ENCODE data around the gene DIPK2B. TPM values are rescaled to one million over a fixed set of nuclear protein-coding genes. Genes with fewer than 3 reads are reported as not detected.

DIPK2B gene
- total and polyA plus RNA-seq, 2 of the 13 experiments (the other 11 are each of a cell fraction or from before 2014, with no cell fraction given) = not detected

DNA sequence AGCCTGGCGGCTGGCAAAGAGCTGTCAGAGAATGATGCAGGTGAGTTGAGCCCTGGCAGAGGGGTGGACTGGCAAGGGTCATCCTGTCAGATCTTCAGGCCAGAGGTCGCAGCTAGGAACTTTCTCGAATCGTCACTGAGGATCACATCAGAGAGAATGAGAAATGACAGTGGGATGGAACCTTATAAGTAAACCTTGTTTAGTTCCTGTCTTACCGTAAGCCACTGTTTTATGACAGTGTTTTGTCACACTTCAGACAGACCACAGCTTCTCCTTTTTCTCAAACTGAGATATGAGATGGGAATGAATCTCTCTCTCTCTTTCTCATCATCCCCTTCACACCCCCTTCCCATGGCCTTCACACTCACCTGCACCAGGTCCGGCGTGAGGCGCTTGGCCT is 9.3 kb downstream of the DIPK2B start:
- 22% methylated on average over 7 of the region's 8 CpGs for WGBS (ENCODE audit: low lambda C conversion rate)
- H3K27me3 ChIP-seq (ENCODE audit: control insufficient read depth in 1 of 2, insufficient read depth in 2 of 2, low read length in 2 of 2) = no peaks in the 10 kb centered on the region
- H3K9me3 ChIP-seq (ENCODE audit: low read length) = no peaks in the 10 kb centered on the region
- H3K9ac ChIP-seq (ENCODE audit: insufficient read depth, low read depth, low read length) = no peak overlapping the region
- H2AFZ ChIP-seq (ENCODE audit: low read length) = no peak overlapping the region
- DNase-seq (ENCODE audit: low spot score) = no peak
- TF ChIP-seq ZNF772 (CRISPR knock-in tag; IDR thresholded peaks at IDR 0.05) = no peak
- TF ChIP-seq IRF2 (CRISPR knock-in tag; IDR thresholded peaks at IDR 0.05) = no peak
- no peak for TF ChIP-seq TGIF2 (CRISPR knock-in tag; IDR thresholded peaks at IDR 0.05)
- TF ChIP-seq HOXA3 (CRISPR knock-in tag; IDR thresholded peaks at IDR 0.05) = no peak
- TF ChIP-seq ARHGAP35 (CRISPR knock-in tag; IDR thresholded peaks at IDR 0.05; ENCODE audit: borderline replicate concordance) = no peak
- H3K27ac ChIP-seq (ENCODE audit: extremely low read length, insufficient read depth, low read length) = no peak overlapping the region
- no peak overlapping the region for H3K4me2 ChIP-seq (ENCODE audit: low read depth, low read length)
- POLR2A ChIA-PET = no interaction called here
- BruUV-seq (replicated peaks) = no TSS peak
- ATAC-seq = no peak
- no peaks in the 10 kb centered on the region for H3K36me3 ChIP-seq (replicated peaks in 1 of 2; ENCODE audit: control insufficient read depth in 1 of 2, insufficient read depth in 2 of 2, low read length in 2 of 2)
- CTCF ChIA-PET (ENCODE audit: low intra/inter-chr PET ratio, low total read pairs) = no interaction called here
- H3K79me2 ChIP-seq (ENCODE audit: insufficient read depth, low read length) = no peaks in the 10 kb centered on the region
- intact Hi-C loops (cut with micrococcal nuclease; ENCODE audit: unreplicated experiment) (no loop called here), in situ Hi-C loops (cut with HindIII; ENCODE audit: extremely low pct_ligation_motif_present, low pct_unique_long_range_greater_than_20kb) (loop anchor here (25.0 kb wide), 1 partner anchor 1229 kb away; the partner anchor contains the start of gene NDP)
- H3K4me1 ChIP-seq (ENCODE audit: insufficient read depth, low read length) = no peaks in the 10 kb centered on the region
- FAIRE-seq = no peak
- H3K4me3 ChIP-seq (replicated peaks in 1 of 3; ENCODE audit: insufficient read depth in 1 of 3, low read depth in 2 of 3, low read length in 3 of 3) = no peak overlapping the region
- no peaks in the 10 kb centered on the region for H4K20me1 ChIP-seq (ENCODE audit: insufficient read depth, low read length)

DNA sequence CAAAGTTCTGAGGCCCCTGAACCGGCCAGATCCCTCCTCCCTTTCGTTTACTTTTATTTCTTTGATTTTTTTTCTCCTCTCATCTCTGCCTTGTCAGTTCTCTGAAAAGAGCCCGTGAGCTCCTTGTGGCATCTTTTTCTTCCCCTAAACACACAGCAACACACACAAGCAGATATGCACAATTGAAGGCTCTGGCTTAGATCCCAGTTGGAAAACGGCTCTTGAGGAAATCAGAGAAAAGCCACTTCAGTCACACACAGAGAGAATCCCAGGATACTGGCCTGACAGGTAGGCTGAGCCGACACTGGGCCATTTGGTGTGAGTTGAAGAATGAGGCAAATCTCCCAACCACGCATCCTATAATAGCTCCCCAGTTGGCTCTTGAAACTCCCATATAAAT is 12.9 kb downstream of the DIPK2B start:
- no peaks in the 10 kb centered on the region for H3K9me3 ChIP-seq (ENCODE audit: low read length)
- ChIA-PET POLR2A (no interaction called here), CTCF (ENCODE audit: low intra/inter-chr PET ratio, low total read pairs) (no interaction called here)
- no TSS peak for BruUV-seq (replicated peaks)
- DNase-seq (ENCODE audit: low spot score) (no peak), FAIRE-seq (no peak), ATAC-seq (no peak)
- H3K9ac ChIP-seq (ENCODE audit: insufficient read depth, low read depth, low read length) = no peak overlapping the region
- intact Hi-C loops (cut with micrococcal nuclease; ENCODE audit: unreplicated experiment) (loop anchor here (10.0 kb wide), 1 partner anchor 83 kb away; no protein-coding TSS in a partner anchor), in situ Hi-C loops (cut with HindIII; ENCODE audit: extremely low pct_ligation_motif_present, low pct_unique_long_range_greater_than_20kb) (loop anchor here (25.0 kb wide), 1 partner anchor 1225 kb away; the partner anchor contains the start of gene NDP)
- WGBS (ENCODE audit: low lambda C conversion rate) = 26% methylated on average over 4 of the region's 6 CpGs
- no peaks in the 10 kb centered on the region for H3K79me2 ChIP-seq (ENCODE audit: insufficient read depth, low read length)
- H4K20me1 ChIP-seq (ENCODE audit: insufficient read depth, low read length) = no peaks in the 10 kb centered on the region
- peak overlapping the region in 1 of 3 experiments; percentile 55; a peak in 1 of 6 replicates for H3K4me3 ChIP-seq (replicated peaks in 1 of 3; ENCODE audit: insufficient read depth in 1 of 3, low read depth in 2 of 3, low read length in 3 of 3)
- no peak overlapping the region for H2AFZ ChIP-seq (ENCODE audit: low read length)
- no peak overlapping the region for H3K27ac ChIP-seq (ENCODE audit: extremely low read length, insufficient read depth, low read length)
- no peaks in the 10 kb centered on the region for H3K4me1 ChIP-seq (ENCODE audit: insufficient read depth, low read length)
- peak overlapping the region; percentile 87 for H3K4me2 ChIP-seq (ENCODE audit: low read depth, low read length)
- no peaks in the 10 kb centered on the region for H3K36me3 ChIP-seq (replicated peaks in 1 of 2; ENCODE audit: control insufficient read depth in 1 of 2, insufficient read depth in 2 of 2, low read length in 2 of 2)
- no peaks in the 10 kb centered on the region for H3K27me3 ChIP-seq (ENCODE audit: control insufficient read depth in 1 of 2, insufficient read depth in 2 of 2, low read length in 2 of 2)
- TF ChIP-seq, protein P1, sequence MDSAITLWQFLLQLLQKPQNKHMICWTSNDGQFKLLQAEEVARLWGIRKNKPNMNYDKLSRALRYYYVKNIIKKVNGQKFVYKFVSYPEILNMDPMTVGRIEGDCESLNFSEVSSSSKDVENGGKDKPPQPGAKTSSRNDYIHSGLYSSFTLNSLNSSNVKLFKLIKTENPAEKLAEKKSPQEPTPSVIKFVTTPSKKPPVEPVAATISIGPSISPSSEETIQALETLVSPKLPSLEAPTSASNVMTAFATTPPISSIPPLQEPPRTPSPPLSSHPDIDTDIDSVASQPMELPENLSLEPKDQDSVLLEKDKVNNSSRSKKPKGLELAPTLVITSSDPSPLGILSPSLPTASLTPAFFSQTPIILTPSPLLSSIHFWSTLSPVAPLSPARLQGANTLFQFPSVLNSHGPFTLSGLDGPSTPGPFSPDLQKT (CRISPR knock-in tag; IDR thresholded peaks at IDR 0.05; ENCODE audit: borderline replicate concordance) = no peak
- no peak for TF ChIP-seq CEBPB (IDR thresholded peaks at IDR 0.05; ENCODE audit: borderline replicate concordance, low read depth, low read length)
